LNCaP clone FGC (cell line): ENCODE results near the gene BAG5.

Experiments
- DNase-seq: peaks from one replicate; pipeline ENCODE4 v3.0.0-alpha.2; 2011; ENCODE audit warnings: low read depth
- H3K4me3 ChIP-seq: 2 replicates; pipeline ENCODE4 v1.5.1; 2011; ENCODE audit warnings: mild to moderate bottlenecking, low read depth, low read length, control low read depth
- CTCF ChIP-seq: IDR thresholded peaks from 2 replicates; pipeline ENCODE4 v1.5.1; 2012; ENCODE audit warnings: mild to moderate bottlenecking; ENCODE audit not compliant: control insufficient read depth, insufficient read depth; ENCODE audit errors: extremely low read depth

BAG5 gene

DNA sequence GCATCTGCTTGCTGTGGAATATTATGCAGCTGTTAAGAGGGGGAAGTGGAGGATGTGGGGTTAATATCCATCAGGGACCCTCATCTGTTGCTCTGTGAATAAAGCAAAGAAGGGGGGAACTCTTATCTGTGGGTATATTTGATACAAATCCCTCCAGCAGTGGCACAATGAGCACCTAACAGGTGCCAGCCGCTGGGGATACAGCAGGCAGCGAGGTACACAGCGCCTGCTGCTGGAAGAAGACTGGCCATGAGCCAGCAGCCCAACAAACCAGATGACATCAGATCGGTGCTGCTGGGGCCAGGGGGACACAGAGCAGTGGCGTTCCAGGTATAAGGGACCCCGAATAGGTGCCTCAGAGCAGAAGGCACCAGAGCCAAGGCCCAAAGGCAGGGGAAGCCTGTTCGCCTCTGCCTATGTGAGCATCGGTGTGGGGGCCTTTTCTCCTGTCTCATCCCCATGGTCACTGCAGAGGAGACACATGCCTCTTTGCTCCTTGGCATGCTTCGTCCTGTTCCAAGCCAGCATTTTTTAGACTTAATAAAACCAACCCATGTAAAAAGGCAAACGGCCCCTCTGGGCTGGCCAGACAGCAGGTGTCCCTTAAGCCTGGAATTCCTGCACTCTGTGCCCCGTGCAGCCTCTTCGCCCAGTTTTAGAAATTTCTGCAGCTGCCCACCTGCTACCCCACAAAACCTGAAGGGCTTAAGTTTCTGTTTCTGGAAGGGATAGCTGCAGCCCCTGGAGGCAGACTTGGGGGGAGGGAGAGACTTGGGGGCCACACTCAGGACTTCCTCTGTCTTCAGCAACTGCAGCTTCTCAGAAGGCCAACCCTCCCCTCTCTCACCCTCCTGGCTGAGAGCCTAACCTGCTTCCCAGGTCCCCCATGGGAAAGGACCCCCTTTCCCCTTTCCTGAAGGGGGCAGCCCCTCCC, 38.2 kb downstream of the BAG5 start:
- DNase-seq = no peak
- TF ChIP-seq CTCF = no peak
- no peak overlapping the region for H3K4me3 ChIP-seq

DNA sequence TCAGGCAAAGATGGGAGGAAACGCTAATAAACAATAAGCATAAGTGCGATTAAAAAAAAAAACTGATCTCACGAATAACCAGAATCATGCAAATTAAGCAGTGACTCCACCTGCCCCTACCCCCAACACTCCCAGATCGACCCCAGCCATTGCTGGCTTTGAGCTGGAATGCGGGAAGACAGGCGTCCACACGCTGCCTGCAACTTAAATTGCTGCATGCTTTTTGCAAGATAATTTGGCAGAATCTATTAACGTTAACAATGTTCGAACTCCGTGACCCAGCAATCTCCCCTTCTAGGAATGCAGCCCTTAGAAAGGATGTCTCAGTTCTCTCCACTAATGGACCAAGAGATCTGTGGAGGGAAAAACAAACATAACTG, 38.9 kb downstream of the BAG5 start:
- TF ChIP-seq CTCF = no peak
- DNase-seq = no peak
- no peak overlapping the region for H3K4me3 ChIP-seq

DNA sequence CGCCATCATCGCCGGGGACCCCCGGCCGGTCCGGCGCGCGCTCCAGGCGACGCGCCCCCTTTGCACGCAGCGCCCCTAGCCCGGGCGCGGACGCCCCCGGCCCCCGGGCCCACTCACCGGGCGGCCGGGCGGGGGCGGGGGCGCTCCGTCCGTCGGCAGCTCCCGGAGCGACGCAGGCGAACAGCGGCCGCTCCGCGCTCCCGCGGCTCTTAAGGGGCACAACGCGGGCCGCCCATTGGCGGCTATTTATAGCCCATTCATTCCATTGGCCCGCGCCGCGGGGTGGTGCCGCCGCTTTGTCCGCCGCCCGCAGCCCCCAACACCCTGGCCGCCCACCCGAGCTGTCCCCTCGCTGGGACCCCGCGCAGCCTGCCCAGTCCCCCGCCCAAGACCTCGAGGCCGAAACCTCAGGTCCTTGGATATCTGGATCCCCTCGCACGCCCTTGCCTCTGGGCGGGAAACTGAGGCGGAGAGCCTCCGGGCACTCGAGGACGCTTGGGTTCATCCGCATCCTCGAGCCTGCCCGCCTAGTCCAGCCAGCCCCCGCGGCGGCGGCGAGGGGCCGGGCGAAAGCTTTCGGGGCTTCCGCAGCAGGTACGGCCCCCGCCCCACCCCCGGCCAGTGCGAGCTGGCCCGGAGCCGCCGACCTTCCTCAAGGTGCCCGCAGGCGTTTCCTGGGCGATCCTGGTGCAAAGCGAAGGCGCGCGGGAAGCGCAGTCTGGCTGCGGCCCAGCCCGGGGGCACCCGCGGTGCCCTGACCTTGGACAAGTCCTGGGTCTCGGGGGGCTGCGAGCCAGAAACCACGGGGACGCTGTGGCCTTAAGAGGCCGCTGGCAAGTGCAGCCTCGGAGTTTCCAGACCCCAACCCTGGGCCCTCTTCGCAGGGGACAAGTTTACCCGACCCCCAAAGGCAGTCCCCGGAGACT, 39.5 kb downstream of the BAG5 start, which contains the start of gene CKB:
CKB (minus strand) TSS at position 182 of the 926 bp plus-strand sequence. CDS start 337 bp downstream, outside the sequence.
- DNase-seq = no peak
- H3K4me3 ChIP-seq = peak within 1 kb of the TSS; percentile 88
- TF ChIP-seq CTCF = no peak

- peak overlapping the region; percentile 88 for H3K4me3 ChIP-seq
- no peak for TF ChIP-seq CTCF
- DNase-seq = no peak
These were observed 40.4 kb downstream of the BAG5 start for GRCh38 chr14:103521951-103522563.

- peak overlapping the region; percentile 88 for H3K4me3 ChIP-seq
- DNase-seq = no peak
- no peak for TF ChIP-seq CTCF
These were observed 41.0 kb downstream of the BAG5 start for GRCh38 chr14:103521438-103521950.

- peak overlapping the region; percentile 88 for H3K4me3 ChIP-seq
- DNase-seq = no peak
- peak; percentile 77 for TF ChIP-seq CTCF
These were observed 41.6 kb downstream of the BAG5 start for GRCh38 chr14:103520657-103521437.
